ENCODE measurements around the gene NME3. TPM values are rescaled to one million over a fixed set of nuclear protein-coding genes. Genes with fewer than 3 reads are reported as not detected.

NME3 gene
- total and polyA plus RNA-seq, 2 donors (not counting 1 experiment from before 2014, with no cell fraction given): 9.9 to 69.7 TPM

DNA sequence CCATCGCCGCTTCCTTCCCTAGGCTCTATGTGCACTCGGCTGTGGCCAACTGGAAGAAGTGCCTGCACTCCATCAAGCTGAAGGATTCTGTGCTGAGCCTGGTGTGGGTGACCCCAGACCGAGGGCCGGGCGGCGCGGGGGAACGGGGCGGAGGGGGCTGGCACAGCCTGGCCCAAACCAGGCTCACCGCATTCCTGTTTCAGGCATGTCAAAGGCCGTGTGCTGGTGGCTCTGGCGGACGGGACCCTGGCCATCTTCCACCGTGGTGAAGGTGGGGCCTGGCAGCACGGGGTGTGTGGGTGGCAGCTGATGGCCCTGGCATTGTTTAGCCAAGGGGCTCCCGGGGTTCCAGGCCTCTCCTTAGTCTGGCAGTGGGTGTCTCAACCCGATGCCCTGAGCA lies 4.6 kb downstream of the NME3 start:
- Histone ChIP-seq H2AFZ (ENCODE audit: low read length) (no peak overlapping the region), H3K9ac (ENCODE audit: insufficient read depth, low read length) (no peak overlapping the region), H3K27ac (ENCODE audit: insufficient read depth, low read length) (no peak overlapping the region), H3K4me1 (ENCODE audit: control insufficient read depth, extremely low read depth, insufficient read depth, low read length) (peaks cover 8% of the 10 kb centered on the region), H3K79me2 (ENCODE audit: control insufficient read depth, insufficient read depth, low read length) (no peaks in the 10 kb centered on the region), H3K4me2 (ENCODE audit: extremely low read depth, insufficient read depth, low read length) (no peak overlapping the region), H3K4me3 (replicated peaks in 1 of 4; ENCODE audit: control extremely low read depth in 1 of 4, insufficient read depth in 1 of 4, low read depth in 3 of 4, low read length in 4 of 4) (no peak overlapping the region), H4K20me1 (ENCODE audit: control insufficient read depth, extremely low read depth, insufficient read depth, low read length) (no peaks in the 10 kb centered on the region), H3K27me3 (ENCODE audit: control insufficient read depth, insufficient read depth, low read length) (no peaks in the 10 kb centered on the region), H3K9me3 (ENCODE audit: control insufficient read depth, insufficient read depth, low read depth, low read length) (no peaks in the 10 kb centered on the region), H3K36me3 (ENCODE audit: control insufficient read depth, insufficient read depth, low read length) (peaks cover 52% of the 10 kb centered on the region)
- no peak for DNase-seq (ENCODE audit: low read depth in 2 of 2)
- TF ChIP-seq, protein P1, sequence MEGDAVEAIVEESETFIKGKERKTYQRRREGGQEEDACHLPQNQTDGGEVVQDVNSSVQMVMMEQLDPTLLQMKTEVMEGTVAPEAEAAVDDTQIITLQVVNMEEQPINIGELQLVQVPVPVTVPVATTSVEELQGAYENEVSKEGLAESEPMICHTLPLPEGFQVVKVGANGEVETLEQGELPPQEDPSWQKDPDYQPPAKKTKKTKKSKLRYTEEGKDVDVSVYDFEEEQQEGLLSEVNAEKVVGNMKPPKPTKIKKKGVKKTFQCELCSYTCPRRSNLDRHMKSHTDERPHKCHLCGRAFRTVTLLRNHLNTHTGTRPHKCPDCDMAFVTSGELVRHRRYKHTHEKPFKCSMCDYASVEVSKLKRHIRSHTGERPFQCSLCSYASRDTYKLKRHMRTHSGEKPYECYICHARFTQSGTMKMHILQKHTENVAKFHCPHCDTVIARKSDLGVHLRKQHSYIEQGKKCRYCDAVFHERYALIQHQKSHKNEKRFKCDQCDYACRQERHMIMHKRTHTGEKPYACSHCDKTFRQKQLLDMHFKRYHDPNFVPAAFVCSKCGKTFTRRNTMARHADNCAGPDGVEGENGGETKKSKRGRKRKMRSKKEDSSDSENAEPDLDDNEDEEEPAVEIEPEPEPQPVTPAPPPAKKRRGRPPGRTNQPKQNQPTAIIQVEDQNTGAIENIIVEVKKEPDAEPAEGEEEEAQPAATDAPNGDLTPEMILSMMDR (conservative IDR thresholded peaks at IDR 0.05 in 1 of 2, IDR thresholded peaks at IDR 0.05 in 1 of 2; ENCODE audit: low read depth in 1 of 2, low read length in 2 of 2): no peak
- TF ChIP-seq EZH2 (IDR thresholded peaks at IDR 0.05; ENCODE audit: low read length, missing control alignments): no peak

DNA sequence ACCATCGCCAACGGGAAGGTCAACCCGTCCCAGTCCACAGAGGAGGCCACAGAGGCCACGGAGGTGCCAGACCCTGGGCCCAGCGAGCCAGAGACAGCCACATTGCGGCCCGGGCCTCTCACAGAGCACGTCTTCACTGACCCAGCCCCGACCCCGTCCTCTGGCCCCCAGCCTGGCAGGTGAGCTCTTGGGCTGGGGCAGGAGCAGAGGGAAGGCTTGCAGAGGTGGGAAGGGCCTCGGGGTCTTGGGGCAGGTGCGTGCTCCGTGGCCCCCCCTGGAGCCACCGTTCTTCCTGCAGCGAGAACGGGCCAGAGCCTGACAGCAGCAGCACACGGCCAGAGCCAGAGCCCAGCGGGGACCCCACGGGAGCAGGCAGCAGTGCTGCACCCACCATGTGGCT lies 5.1 kb downstream of the NME3 start:
- no peak overlapping the region for H3K4me3 ChIP-seq (replicated peaks in 1 of 4; ENCODE audit: control extremely low read depth in 1 of 4, insufficient read depth in 1 of 4, low read depth in 3 of 4, low read length in 4 of 4)
- no peak overlapping the region for H3K27ac ChIP-seq (ENCODE audit: insufficient read depth, low read length)
- no peaks in the 10 kb centered on the region for H4K20me1 ChIP-seq (ENCODE audit: control insufficient read depth, extremely low read depth, insufficient read depth, low read length)
- peaks cover 8% of the 10 kb centered on the region for H3K4me1 ChIP-seq (ENCODE audit: control insufficient read depth, extremely low read depth, insufficient read depth, low read length)
- TF ChIP-seq EZH2 (IDR thresholded peaks at IDR 0.05; ENCODE audit: low read length, missing control alignments): no peak
- TF ChIP-seq, protein P1 (conservative IDR thresholded peaks at IDR 0.05 in 1 of 2, IDR thresholded peaks at IDR 0.05 in 1 of 2; ENCODE audit: low read depth in 1 of 2, low read length in 2 of 2): no peak
- H3K79me2 ChIP-seq (ENCODE audit: control insufficient read depth, insufficient read depth, low read length): no peaks in the 10 kb centered on the region
- no peak overlapping the region for H3K9ac ChIP-seq (ENCODE audit: insufficient read depth, low read length)
- no peak for DNase-seq (ENCODE audit: low read depth in 2 of 2)
- H3K27me3 ChIP-seq (ENCODE audit: control insufficient read depth, insufficient read depth, low read length): no peaks in the 10 kb centered on the region
- H3K9me3 ChIP-seq (ENCODE audit: control insufficient read depth, insufficient read depth, low read depth, low read length): no peaks in the 10 kb centered on the region
- no peak overlapping the region for H2AFZ ChIP-seq (ENCODE audit: low read length)
- no peak overlapping the region for H3K4me2 ChIP-seq (ENCODE audit: extremely low read depth, insufficient read depth, low read length)
- H3K36me3 ChIP-seq (ENCODE audit: control insufficient read depth, insufficient read depth, low read length): peaks cover 52% of the 10 kb centered on the region

DNA sequence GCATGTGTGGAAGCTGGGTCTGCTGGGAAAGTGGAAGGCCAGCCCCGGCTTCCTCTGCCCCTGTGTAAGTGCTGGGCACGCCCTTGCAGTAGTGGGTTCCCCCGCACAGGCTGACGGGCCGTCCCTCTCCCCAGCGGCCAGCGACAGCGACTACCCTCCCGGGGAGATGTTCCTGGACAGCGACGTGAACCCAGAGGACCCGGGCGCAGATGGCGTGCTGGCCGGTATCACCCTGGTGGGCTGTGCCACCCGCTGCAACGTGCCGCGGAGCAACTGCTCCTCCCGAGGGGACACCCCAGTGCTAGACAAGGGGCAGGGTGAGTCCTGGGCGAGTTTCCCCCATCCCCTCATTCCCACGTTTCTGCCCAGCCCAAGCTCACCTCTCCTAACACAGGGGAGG lies 5.5 kb downstream of the NME3 start:
- Histone ChIP-seq H2AFZ (ENCODE audit: low read length) (no peak overlapping the region), H3K36me3 (ENCODE audit: control insufficient read depth, insufficient read depth, low read length) (peaks cover 54% of the 10 kb centered on the region), H3K4me2 (ENCODE audit: extremely low read depth, insufficient read depth, low read length) (no peak overlapping the region), H3K4me3 (replicated peaks in 1 of 4; ENCODE audit: control extremely low read depth in 1 of 4, insufficient read depth in 1 of 4, low read depth in 3 of 4, low read length in 4 of 4) (no peak overlapping the region), H3K4me1 (ENCODE audit: control insufficient read depth, extremely low read depth, insufficient read depth, low read length) (peaks cover 8% of the 10 kb centered on the region), H4K20me1 (ENCODE audit: control insufficient read depth, extremely low read depth, insufficient read depth, low read length) (no peaks in the 10 kb centered on the region), H3K27me3 (ENCODE audit: control insufficient read depth, insufficient read depth, low read length) (no peaks in the 10 kb centered on the region), H3K9ac (ENCODE audit: insufficient read depth, low read length) (no peak overlapping the region), H3K27ac (ENCODE audit: insufficient read depth, low read length) (no peak overlapping the region), H3K9me3 (ENCODE audit: control insufficient read depth, insufficient read depth, low read depth, low read length) (no peaks in the 10 kb centered on the region), H3K79me2 (ENCODE audit: control insufficient read depth, insufficient read depth, low read length) (no peaks in the 10 kb centered on the region)
- TF ChIP-seq EZH2 (IDR thresholded peaks at IDR 0.05; ENCODE audit: low read length, missing control alignments): no peak
- TF ChIP-seq, protein P1 (conservative IDR thresholded peaks at IDR 0.05 in 1 of 2, IDR thresholded peaks at IDR 0.05 in 1 of 2; ENCODE audit: low read depth in 1 of 2, low read length in 2 of 2): no peak
- DNase-seq (ENCODE audit: low read depth in 2 of 2): no peak
